HG02623 (cell line): ENCODE data around the gene VDR.

ENCODE experiments used
- ATAC-seq: cut with Tn5 transposase; IDR thresholded peaks from one replicate; pipeline ENCODE4 v1.9.1; 2021; ENCODE audit warnings: moderate library complexity; ENCODE audit not compliant: unreplicated experiment

The VDR gene

GRCh38 chr12:47800582-47800981, 104.2 kb downstream of the VDR start:
- no peak for ATAC-seq

GRCh38 chr12:47799357-47799955, 105.3 kb downstream of the VDR start:
- ATAC-seq: no peak

- no peak for ATAC-seq
These were observed 106.3 kb downstream of the VDR start for GRCh38 chr12:47798382-47798948.

- ATAC-seq: no peak
These were observed 107.4 kb downstream of the VDR start for GRCh38 chr12:47797441-47797840.

DNA sequence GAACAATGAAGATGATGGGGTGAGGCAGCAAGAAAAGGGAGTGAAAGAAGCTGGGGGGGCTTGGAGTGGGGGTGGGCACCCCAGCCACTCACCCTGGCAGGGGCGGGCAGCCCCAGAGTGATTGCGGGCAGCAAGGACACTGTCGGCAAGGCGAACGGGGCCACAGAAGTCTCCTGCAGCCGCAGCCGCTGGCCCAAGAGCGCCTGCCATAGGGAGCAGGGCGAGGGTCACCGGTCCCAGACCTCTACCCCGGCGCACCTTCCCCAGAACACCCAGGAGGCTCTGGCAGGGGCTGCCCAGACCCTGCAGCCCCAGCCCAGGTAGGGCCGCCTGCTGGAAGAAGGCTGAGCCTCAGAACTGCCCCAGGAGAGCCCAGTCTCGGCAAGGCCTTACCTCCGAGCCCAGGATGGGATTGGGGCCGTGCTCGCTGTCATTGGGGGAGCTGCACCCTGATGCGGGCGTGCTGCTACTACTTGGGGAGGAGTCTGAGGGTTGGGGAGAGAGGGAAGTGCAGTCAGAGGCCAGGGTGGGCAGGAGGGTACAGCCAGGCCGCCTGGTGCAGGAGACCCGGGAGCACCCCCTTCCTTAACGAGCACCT, 108.9 kb downstream of the VDR start:
- no peak for ATAC-seq

GRCh38 chr12:47795121-47795813, 109.5 kb downstream of the VDR start:
- no peak for ATAC-seq

GRCh38 chr12:47794679-47795078, 110.1 kb downstream of the VDR start:
- no peak for ATAC-seq

GRCh38 chr12:47793015-47793681, 111.6 kb downstream of the VDR start:
- no peak for ATAC-seq

GRCh38 chr12:47791874-47792273, 112.9 kb downstream of the VDR start:
- no peak for ATAC-seq
